Measurements from ENCODE around the gene PSMB7. TPM values are rescaled to one million over a fixed set of nuclear protein-coding genes. Genes with fewer than 3 reads are reported as not detected.

The PSMB7 gene
- total RNA-seq, 1 experiment from 2014 or later, result 264 TPM

DNA sequence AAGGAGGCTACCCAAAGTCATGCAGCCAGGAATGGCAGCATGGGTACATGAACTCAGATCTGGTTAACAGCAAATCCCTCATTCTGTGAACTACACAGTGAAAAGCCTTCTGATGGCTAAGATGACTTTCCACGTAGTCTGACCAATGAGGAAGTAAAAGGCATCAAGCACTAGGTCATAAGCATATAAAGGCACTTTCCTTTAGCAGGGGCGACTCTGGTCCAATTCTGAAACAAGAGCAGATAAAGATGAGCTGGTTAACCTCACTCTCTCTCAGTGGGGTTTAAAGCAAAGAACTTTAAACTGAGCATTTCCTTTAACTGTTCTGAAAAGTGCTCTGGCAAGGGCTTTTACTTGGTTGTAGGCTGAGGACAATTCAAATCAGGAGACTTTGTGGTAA is 21.1 kb downstream of the PSMB7 start:
- Mint-ChIP-seq H3K27ac (ENCODE audit: low read depth, unreplicated experiment) (peak overlapping the region; percentile 70), H3K36me3 (ENCODE audit: insufficient read depth, unreplicated experiment) (peaks cover 42% of the 10 kb centered on the region), H3K27me3 (ENCODE audit: insufficient read depth, unreplicated experiment) (no peaks in the 10 kb centered on the region), H3K9me3 (ENCODE audit: unreplicated experiment) (no peaks in the 10 kb centered on the region), H3K4me1 (ENCODE audit: insufficient read depth, unreplicated experiment) (peaks cover 51% of the 10 kb centered on the region), H3K4me3 (ENCODE audit: unreplicated experiment) (no peak overlapping the region)
- CTCF ChIA-PET, result interaction anchor here (1.0 to 3.3 kb wide), 4 partner anchors 16 to 143 kb away, joined by 3 to 24 read pairs (median 7); partner anchors contain the start of gene PSMB7
- DNase-seq (ENCODE audit: unreplicated experiment), result no peak
- intact Hi-C loops (cut with micrococcal nuclease), result loop anchor here (10.0 kb wide), 1 partner anchor 269 kb away; no protein-coding TSS in a partner anchor
- no TSS peak for BruUV-seq (replicated peaks)
- no peak for TF ChIP-seq CTCF (IDR thresholded peaks at IDR 0.05; ENCODE audit: unreplicated experiment)
- POLR2A ChIA-PET, result interaction anchor here (1.3 to 2.4 kb wide), 4 partner anchors 16 to 23 kb away, joined by 5 to 7 read pairs (median 6); no protein-coding TSS in a partner anchor

- Mint-ChIP-seq H3K9me3 (ENCODE audit: unreplicated experiment) (no peaks in the 10 kb centered on the region), H3K4me3 (ENCODE audit: unreplicated experiment) (peak overlapping the region; percentile 22), H3K4me1 (ENCODE audit: insufficient read depth, unreplicated experiment) (peaks cover 50% of the 10 kb centered on the region), H3K27me3 (ENCODE audit: insufficient read depth, unreplicated experiment) (no peaks in the 10 kb centered on the region), H3K27ac (ENCODE audit: low read depth, unreplicated experiment) (no peak overlapping the region), H3K36me3 (ENCODE audit: insufficient read depth, unreplicated experiment) (peaks cover 37% of the 10 kb centered on the region)
- no TSS peak for BruUV-seq (replicated peaks)
- ChIA-PET POLR2A (interaction anchor here (0.6 to 2.4 kb wide), 8 partner anchors 8 to 477 kb away, joined by 3 to 11 read pairs (median 5); no protein-coding TSS in a partner anchor), CTCF (interaction anchor here (0.6 to 3.3 kb wide), 15 partner anchors 7 to 297 kb away, joined by 3 to 24 read pairs (median 4); partner anchors contain the start of gene PSMB7)
- DNase-seq (ENCODE audit: unreplicated experiment), result peak; percentile 95
- peak; percentile 17 for TF ChIP-seq CTCF (IDR thresholded peaks at IDR 0.05; ENCODE audit: unreplicated experiment)
- intact Hi-C loops (cut with micrococcal nuclease), result loop anchor here (10.0 kb wide), 1 partner anchor 268 kb away; no protein-coding TSS in a partner anchor
These were observed 22.3 kb downstream of the PSMB7 start for GRCh38 chr9:124392871-124393460.

DNA sequence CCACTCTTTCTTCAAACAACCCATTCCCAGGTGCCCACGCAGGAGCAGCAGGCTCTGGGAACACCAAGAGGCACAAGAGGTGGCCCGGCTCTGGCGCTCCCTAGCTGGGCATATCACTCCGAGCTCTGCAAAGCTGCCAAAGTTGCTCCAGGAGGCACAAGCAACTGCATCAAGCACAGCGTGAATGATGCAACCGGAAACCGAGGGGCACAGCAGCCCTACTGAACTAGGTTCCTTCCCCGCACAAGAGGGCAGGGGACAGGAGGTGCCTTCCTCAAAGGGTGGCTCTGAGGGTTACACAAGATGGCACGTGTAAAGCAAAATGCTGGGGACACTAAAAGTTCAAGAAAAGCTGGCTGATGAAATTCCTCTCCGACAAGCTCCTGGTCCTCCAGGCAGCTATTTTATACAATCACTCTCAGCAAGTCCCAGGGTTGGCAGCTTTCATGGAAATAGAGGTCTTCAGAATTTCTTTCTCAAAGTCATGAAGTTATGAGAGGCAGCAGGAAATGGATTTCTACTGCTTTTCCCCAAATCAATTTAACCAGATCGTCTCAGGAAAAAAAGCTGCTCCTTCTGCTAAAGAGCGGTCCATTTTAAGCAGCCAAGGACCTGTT is 22.9 kb downstream of the PSMB7 start:
- H3K4me1 Mint-ChIP-seq (ENCODE audit: insufficient read depth, unreplicated experiment), result peaks cover 56% of the 10 kb centered on the region
- intact Hi-C loops (cut with micrococcal nuclease), result loop anchor here (10.0 kb wide), 1 partner anchor 268 kb away; no protein-coding TSS in a partner anchor
- H3K9me3 Mint-ChIP-seq (ENCODE audit: unreplicated experiment), result no peaks in the 10 kb centered on the region
- peak; percentile 64 for DNase-seq (ENCODE audit: unreplicated experiment)
- no peaks in the 10 kb centered on the region for H3K27me3 Mint-ChIP-seq (ENCODE audit: insufficient read depth, unreplicated experiment)
- CTCF ChIA-PET, result interaction anchor here (0.6 to 3.3 kb wide), 16 partner anchors 8 to 297 kb away, joined by 3 to 24 read pairs (median 4); partner anchors contain the start of gene PSMB7
- H3K36me3 Mint-ChIP-seq (ENCODE audit: insufficient read depth, unreplicated experiment), result peaks cover 39% of the 10 kb centered on the region
- BruUV-seq (replicated peaks), result no TSS peak
- POLR2A ChIA-PET, result interaction anchor here (0.6 to 2.4 kb wide), 8 partner anchors 9 to 617 kb away, joined by 3 to 11 read pairs (median 5); no protein-coding TSS in a partner anchor
- H3K4me3 Mint-ChIP-seq (ENCODE audit: unreplicated experiment), result peak overlapping the region; percentile 22
- no peak for TF ChIP-seq CTCF (IDR thresholded peaks at IDR 0.05; ENCODE audit: unreplicated experiment)
- no peak overlapping the region for H3K27ac Mint-ChIP-seq (ENCODE audit: low read depth, unreplicated experiment)

Measured in MCF 10A (cell line).